Hindlimb muscle (tissue), 1 donor: ENCODE results near the gene CNTLN. TPM values are rescaled to one million over a fixed set of nuclear protein-coding genes. Genes with fewer than 3 reads are reported as not detected.
"Not testable (repeated sequence)": the region's sequence is repeated elsewhere in the genome, so short reads cannot be mapped to it uniquely, and the experiment has no call there.

Experiments
- DNase-seq: peaks from one replicate; pipeline ENCODE4 v3.0.0-alpha.2; 2013
- polyA plus RNA-seq: library from polyadenylated mRNA; unstranded; fragments of 120-200 nt; gene quantifications from one replicate; pipeline ENCODE4 v1.2.1, GENCODE V29; 2013; ENCODE audit not compliant: insufficient read length

The CNTLN gene
- polyA plus RNA-seq, 1 donor: 7.4 TPM

GRCh38 chr9:17403539-17403938 is 268.7 kb downstream of the CNTLN start:
- DNase-seq: no peak

- DNase-seq: no peak
These were observed 280.1 kb downstream of the CNTLN start for GRCh38 chr9:17414986-17415385.

DNA sequence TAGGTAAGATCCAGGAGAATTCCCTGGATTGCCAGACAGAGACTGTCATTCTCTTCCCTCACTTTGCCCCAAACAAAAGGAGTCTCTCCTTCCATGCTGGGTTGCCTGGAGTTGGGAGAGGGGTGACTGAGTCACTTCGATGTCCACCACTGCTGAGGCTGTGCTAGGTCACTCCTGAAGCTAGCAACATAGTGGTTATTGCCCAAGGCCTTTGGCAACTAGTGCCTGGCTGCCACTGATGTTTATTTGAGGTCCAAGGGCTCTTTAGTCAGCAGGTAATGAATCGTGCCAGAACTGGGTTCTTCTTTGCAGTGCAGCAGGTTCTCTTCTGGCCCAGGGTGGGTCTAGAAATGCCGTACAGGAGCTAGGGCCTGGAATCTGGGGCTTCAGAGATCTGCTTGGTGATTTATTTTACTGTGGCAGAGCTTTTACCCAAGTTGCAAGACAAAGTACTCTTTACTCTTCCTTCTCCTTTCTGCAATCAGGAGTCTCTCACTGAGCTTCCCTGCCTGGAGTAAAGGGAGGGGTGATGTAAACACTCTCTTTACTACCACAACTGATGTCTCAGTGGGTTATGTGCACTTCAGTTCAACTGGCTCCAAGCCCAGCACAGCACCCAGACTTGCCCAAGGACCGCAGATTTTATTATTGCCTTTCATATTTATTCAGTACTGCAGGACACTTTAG is 288.3 kb downstream of the CNTLN start:
- no peak for DNase-seq

GRCh38 chr9:17423681-17424011 is 288.8 kb downstream of the CNTLN start:
- DNase-seq: no peak

- DNase-seq: no peak
These were observed 290.5 kb downstream of the CNTLN start for GRCh38 chr9:17425384-17425783.

GRCh38 chr9:17433526-17433925 is 298.7 kb downstream of the CNTLN start:
- no peak for DNase-seq

DNA sequence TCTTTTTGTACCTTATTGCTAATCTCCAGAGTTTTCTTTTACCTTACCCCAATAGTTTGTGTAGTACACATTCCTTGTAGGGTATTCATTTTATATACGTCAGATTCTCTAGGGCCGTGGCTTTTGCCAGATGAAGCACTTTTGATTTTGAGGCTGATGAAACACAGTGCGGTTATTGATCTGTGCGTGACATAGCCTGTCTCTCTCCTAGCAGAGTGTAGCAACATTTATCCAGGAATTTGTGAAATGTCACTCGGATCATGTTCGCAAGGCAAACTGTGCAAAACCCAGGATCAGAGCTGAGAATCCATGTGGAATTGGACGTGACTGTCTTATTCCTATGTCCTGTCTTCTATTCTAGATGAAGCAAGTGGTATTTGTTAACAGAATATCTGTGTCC is 302.0 kb downstream of the CNTLN start:
- DNase-seq: no peak

GRCh38 chr9:17437813-17438212 is 303.0 kb downstream of the CNTLN start:
- no peak for DNase-seq

DNA sequence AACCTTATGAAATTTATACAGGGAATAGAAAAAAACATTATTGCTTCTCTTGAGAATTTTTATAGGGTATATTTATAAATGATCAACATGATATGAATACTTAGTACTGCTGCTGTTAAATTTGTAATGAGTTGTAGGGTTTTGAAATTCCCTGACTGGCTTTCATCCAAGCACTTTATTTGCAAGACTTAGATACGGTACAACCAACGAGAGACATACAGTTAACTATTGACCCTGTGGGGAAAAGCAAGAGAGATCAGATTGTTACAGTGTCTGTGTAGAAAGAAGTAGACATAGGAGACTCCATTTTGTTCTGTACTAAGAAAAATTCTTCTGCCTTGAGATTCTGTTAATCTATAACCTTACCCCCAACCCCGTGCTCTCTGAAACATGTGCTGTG is 310.3 kb downstream of the CNTLN start:
- DNase-seq: not testable (repeated sequence)

GRCh38 chr9:17453751-17454150 is 318.9 kb downstream of the CNTLN start:
- no peak for DNase-seq

GRCh38 chr9:17462869-17463464 is 328.1 kb downstream of the CNTLN start:
- peak; percentile 61 for DNase-seq

DNA sequence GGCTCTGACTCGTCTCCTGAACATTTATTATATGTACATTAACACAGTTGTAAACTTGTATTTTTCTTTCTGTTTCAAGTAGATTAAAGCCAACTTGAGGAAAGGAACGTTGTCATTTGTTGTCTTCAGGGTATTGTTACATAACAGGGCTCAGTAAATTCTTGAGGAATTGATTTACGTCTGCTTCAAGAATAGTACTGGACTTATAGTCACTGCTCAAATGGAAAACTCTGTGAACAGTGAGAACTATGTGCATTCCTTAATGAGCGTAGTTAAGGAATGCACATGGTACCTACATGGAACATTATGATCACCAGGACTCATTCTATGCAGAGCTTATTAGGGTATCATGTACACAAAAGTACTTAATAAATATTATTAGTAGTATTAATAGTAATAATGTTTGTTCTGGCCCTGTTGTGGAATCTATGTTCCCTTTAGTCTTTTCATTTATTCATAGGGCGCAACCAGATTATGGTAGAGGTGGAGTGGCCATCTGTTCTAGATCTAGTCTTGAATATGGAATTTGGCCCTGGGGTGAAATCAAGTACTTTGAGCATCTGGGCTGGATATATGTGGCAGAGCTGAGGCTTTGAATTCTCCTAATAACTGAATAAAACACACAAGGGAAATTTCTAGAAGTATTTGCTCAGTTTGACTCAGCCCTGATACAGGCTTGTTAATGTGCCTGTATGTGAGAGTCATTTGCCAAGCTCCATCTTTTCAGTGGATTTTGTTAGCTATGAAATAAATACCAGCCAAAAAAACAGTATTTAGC is 335.4 kb downstream of the CNTLN start:
- no peak for DNase-seq

- DNase-seq: no peak
These were observed 337.3 kb downstream of the CNTLN start for GRCh38 chr9:17472126-17472525.

DNA sequence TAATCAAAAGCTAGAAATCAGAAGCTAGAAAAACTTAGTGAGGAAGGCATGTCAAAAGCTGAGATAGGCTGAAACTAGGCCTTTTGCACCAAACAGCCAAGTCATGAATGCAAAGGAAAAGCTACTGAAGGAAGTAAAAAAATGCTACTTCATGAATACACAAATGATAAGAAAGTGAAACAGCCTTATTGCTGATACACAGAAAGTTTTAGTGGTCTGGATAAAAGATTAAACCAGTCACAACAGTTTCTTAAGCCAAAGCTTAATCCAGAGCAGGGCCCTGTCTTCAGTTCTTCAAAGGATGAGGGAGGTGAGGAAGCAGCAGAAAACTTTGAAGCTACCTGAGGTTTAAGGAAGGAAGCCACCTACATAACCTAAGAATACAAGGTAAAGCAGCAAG is 341.6 kb downstream of the CNTLN start:
- no peak for DNase-seq

DNA sequence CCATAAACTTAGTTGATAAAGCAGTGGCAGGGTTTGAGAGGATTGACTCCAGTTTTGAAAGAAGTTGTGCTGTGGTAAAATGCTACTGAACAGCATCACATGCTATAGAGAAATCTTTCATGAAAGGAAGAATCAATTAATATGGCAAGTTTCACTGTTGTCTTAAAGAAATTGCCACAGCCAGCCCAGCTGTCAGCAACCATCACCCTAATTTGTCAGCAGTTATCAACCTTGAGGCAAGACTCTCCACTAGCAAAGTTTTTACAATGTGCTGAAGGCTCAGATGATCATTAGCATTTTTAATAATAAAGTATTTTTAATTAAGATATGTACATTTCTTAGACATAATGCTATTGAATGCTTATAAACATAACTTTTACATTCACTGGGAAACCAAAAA is 343.0 kb downstream of the CNTLN start:
- DNase-seq: no peak

DNA sequence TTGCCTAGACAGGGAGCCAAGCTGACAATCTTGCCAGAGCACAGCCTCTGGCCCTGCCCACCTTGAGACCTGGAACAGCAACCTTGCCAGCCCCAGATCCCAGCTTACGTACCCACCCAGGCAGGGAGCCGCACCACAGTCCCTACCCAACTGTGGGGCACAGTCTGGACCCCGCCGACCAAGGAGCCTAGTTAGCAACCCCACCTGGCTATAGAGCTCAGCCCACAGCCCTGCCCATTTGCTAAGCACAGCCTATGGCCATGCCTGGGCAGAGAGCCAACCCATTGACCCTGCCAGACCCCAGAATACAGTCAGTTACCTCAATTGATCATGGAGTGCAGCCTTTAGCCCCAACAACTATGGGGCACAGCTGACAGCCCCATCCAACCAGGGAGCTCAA is 346.1 kb downstream of the CNTLN start:
- DNase-seq: no peak

GRCh38 chr9:17481565-17481964 is 346.7 kb downstream of the CNTLN start:
- DNase-seq: no peak

GRCh38 chr9:17484906-17485305 is 350.1 kb downstream of the CNTLN start:
- no peak for DNase-seq

DNA sequence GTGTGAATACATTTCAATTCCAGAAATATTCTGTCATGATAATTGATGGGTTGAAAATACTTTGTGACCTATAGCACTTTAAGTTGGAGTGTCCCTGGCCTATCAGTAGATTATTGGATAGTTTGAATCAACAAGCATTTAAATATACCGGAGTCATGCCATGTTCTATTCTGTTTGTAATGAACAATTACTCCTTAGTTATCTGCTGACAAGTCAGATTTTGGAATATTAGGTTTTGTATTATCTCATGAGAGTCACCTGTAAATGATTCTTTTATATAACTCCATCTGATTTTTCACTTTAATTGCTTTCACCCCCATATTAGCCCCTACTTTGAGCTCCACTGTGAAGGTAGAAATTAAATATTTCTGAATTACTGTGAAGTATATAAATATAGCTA is 351.6 kb downstream of the CNTLN start:
- DNase-seq: no peak

- no peak for DNase-seq
These were observed 352.6 kb downstream of the CNTLN start for GRCh38 chr9:17487467-17487866.

DNA sequence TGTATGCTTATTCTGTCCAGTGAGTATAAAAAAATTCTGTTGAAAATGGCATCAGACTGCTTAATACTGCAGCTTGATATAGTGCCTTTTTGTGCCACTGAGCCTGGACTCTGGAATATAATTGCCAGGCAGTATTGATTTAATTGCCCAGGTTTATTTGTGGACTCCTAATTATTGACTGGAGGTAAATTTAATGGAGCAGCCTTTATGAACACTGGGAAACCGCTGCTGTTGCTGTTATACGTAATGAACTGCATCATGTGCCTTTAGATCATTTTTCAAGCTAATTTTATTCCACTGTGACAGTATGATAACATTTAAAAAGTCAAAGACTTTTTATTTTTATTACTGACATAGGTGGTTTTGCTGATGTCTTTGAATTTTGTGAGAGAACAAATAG is 353.8 kb downstream of the CNTLN start:
- DNase-seq: no peak

DNA sequence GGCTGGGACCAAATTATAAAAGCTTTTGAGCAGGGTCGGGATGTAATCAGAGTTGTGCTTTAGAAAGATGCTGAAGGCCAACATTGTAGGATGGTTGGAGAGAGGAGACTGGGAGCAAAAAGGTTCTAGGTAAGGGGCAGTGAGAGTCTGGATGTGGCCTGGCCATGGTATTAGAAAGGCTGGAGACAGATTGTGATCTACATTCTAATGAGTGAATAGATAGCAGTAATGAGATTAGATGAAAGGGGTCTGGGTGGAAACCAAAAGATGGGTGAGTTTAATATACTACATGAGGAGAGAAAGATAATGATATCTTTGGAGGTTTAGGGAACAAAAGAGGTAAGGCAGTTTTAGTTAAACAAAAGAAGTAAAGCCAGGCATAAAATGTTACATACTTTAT is 355.3 kb downstream of the CNTLN start:
- DNase-seq: no peak

DNA sequence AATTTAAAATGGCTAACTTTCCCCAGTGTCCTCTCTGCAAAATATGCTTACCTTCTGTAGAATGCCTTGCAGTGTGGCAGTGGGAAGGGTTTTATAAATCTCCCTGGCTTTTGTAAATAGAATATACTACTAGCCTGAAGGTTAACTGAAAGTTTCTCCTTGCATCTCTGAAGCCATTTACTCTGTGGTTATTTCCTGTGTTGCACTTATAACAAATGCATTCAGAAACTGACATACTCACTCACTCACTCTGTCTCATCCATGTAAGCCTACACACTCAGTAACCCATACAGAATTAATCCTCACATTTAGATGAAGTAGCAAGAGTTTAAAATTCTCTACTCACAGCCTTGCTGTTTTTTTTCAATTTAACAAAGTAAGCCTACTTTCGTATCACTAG is 356.9 kb downstream of the CNTLN start:
- no peak for DNase-seq

DNA sequence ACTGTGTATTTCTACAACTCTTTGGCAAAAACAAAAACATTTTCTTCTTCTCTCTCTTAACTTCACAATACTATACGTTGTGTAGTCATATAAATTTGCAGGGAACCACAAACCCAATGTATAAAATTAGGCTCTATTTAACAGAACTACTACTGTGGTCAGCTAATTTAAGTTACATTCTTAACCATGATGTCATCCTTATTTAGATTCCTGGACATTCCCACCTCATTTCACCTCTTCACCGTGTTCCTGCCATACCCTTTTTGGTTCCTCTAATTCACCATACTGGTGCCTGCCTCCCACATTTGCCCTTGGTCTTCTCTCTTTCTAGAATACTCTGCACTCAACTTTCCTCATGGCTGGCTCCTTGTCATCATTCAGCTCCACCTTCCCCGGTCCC is 368.4 kb downstream of the CNTLN start:
- no peak for DNase-seq
